Natural killer cell treated with Interleukin-12 subunit alpha and Interleukin-12 subunit beta and Interleukin-15 and Interleukin-18, amount 100 ng/mL, for 72 hours (primary cell): ENCODE data around the gene OSBPL6. TPM values are rescaled to one million over a fixed set of nuclear protein-coding genes. Genes with fewer than 3 reads are reported as not detected.

Source experiments
- ATAC-seq, 2 donors: fragments of 150-1000 bp; cut with Tn5 transposase in 1 of 2; sonication (Bioruptor Pico), chemical (Tn5 transposase) in 1 of 2; 2 replicates each; pipeline ENCODE4 v1.10.0; 2021
- DNase-seq: peaks from one replicate; pipeline ENCODE4 v3.0.0; 2022; ENCODE audit warnings: low spot score
- H3K27ac Mint-ChIP-seq, 2 donors: 1 replicate in 1 of 2; 2 replicates in 1 of 2; pipeline ENCODE4 v1.8.0; 2022; ENCODE audit warnings: mixed read lengths in 2 of 2, mild to moderate bottlenecking in 1 of 2, moderate library complexity in 1 of 2
- H3K27me3 Mint-ChIP-seq, 2 donors: 1 replicate in 1 of 2; 2 replicates in 1 of 2; pipeline ENCODE4 v1.8.0; 2022; ENCODE audit warnings: mixed read lengths in 2 of 2
- H3K36me3 Mint-ChIP-seq: one replicate; pipeline ENCODE4 v1.8.0; 2022; ENCODE audit warnings: mixed read lengths
- H3K4me1 Mint-ChIP-seq, 2 donors: 1 replicate in 1 of 2; 2 replicates in 1 of 2; pipeline ENCODE4 v1.8.0; 2022; ENCODE audit warnings: low read depth in 2 of 2, mixed read lengths in 2 of 2, mild to moderate bottlenecking in 1 of 2
- H3K4me3 Mint-ChIP-seq: one replicate; pipeline ENCODE4 v1.8.0; 2022; ENCODE audit warnings: mixed read lengths
- H3K9me3 Mint-ChIP-seq: 2 replicates; pipeline ENCODE4 v1.8.0; 2022; ENCODE audit warnings: mixed read lengths
- total RNA-seq, 2 donors: library from RNA; stranded (reverse); gene quantifications; one replicate each; pipeline ENCODE4 v1.2.3, GENCODE V29; 2022

Gene OSBPL6
- total RNA-seq, 2 donors from 2014 or later = 0.33 to 0.42 TPM

DNA sequence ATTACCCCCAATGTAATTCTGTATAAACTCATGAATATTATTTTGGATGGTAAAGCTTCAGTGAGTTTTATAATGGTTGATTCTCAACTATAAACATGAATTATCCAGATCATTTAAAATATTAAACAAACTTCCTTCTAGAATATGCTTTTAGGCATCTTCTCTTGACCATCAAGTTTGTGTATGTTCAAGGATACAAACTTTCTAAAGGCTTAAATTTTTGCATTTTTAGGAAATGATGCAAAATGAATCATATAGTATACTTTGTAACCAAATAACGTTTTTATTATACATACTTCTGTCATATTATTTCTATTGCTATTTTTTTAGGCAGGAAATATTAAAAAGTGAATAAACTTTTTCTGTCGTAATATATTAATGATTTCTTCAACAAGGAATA, 62.8 kb downstream of the OSBPL6 start:
- no peak for ATAC-seq
- H3K4me3 Mint-ChIP-seq = no peak overlapping the region
- no peaks in the 10 kb centered on the region for H3K9me3 Mint-ChIP-seq
- H3K36me3 Mint-ChIP-seq = no peaks in the 10 kb centered on the region
- no peak for DNase-seq
- no peaks in the 10 kb centered on the region for H3K4me1 Mint-ChIP-seq
- H3K27ac Mint-ChIP-seq = no peak overlapping the region
- H3K27me3 Mint-ChIP-seq = peaks cover 7% of the 10 kb centered on the region in 2 donors

- ATAC-seq (no peak), DNase-seq (no peak)
- Mint-ChIP-seq H3K9me3 (no peaks in the 10 kb centered on the region), H3K4me1 (no peaks in the 10 kb centered on the region), H3K27me3 (peaks cover 7% of the 10 kb centered on the region in 2 donors), H3K4me3 (no peak overlapping the region), H3K27ac (no peak overlapping the region), H3K36me3 (no peaks in the 10 kb centered on the region)
These were observed 64.6 kb downstream of the OSBPL6 start for GRCh38 chr2:178258916-178259315.

DNA sequence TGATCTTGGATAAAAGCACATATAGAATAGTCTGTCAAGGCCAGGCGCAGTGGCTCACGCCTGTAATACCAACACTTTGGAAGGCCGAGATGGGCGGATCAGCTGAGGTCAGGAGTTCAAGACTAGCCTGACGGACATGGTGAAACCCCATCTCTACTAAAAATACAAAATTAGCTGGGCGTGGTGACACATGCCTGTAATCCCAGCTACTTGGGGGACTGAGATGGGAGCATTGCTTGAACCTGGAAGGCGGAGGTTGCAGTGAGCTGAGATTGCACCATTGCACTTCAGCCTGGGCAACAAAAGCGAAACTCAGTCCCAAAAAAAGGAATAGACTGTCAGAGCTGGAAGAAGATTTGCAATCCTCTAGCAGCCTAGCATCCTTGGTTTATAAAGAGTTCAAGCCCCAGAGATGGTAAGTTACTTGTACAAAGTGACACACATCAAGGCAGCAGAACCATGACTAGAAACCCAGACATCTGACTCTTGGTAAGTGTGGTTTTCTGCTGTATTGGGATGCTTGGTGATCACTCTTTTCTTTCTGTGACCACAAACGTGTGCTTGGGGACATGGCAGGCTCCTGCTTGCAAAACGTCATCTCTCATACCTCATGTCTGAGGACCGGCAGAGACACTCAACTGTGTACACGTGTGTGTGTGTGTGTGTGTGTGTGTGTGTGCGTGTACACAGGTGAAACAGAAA, 69.0 kb downstream of the OSBPL6 start:
- no peak for DNase-seq
- H3K4me3 Mint-ChIP-seq = no peak overlapping the region
- no peak for ATAC-seq
- H3K9me3 Mint-ChIP-seq = no peaks in the 10 kb centered on the region
- H3K4me1 Mint-ChIP-seq = no peaks in the 10 kb centered on the region
- no peaks in the 10 kb centered on the region for H3K36me3 Mint-ChIP-seq
- H3K27me3 Mint-ChIP-seq = peaks cover 7% of the 10 kb centered on the region in 2 donors
- no peak overlapping the region for H3K27ac Mint-ChIP-seq

- Mint-ChIP-seq H3K9me3 (no peaks in the 10 kb centered on the region), H3K36me3 (no peaks in the 10 kb centered on the region), H3K27me3 (peaks cover 2 to 7% of the 10 kb centered on the region in 2 donors), H3K27ac (no peak overlapping the region), H3K4me1 (no peaks in the 10 kb centered on the region), H3K4me3 (no peak overlapping the region)
- DNase-seq (no peak), ATAC-seq (no peak)
These were observed 69.9 kb downstream of the OSBPL6 start for GRCh38 chr2:178264211-178264610.

DNA sequence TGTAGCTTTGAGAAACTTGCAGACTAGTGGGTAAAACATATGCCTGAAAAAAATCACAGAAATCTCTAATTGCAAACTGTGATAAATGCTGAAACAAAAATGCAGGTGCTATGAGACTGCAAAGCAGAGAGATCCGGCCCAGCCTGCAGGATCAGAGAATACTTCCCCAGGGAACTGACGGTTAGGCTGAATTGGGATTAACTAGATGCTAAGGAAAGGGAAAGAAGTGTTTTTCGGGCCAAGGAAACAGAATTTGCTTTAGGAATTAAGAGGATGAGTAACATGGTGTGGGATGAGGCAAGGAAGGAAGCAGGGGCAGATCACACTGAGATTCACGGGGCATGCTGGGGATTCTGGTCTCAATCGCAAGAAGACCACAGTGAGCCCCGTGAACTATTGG, 71.5 kb downstream of the OSBPL6 start:
- no peak overlapping the region for H3K27ac Mint-ChIP-seq
- H3K27me3 Mint-ChIP-seq = peaks cover 0 to 2% of the 10 kb centered on the region in 2 donors
- DNase-seq (no peak), ATAC-seq (no peak)
- no peak overlapping the region for H3K4me3 Mint-ChIP-seq
- H3K36me3 Mint-ChIP-seq = no peaks in the 10 kb centered on the region
- no peaks in the 10 kb centered on the region for H3K9me3 Mint-ChIP-seq
- H3K4me1 Mint-ChIP-seq = no peaks in the 10 kb centered on the region

GRCh38 chr2:178266445-178266844, 72.1 kb downstream of the OSBPL6 start:
- H3K36me3 Mint-ChIP-seq = no peaks in the 10 kb centered on the region
- ATAC-seq (no peak), DNase-seq (no peak)
- no peak overlapping the region for H3K4me3 Mint-ChIP-seq
- peaks cover 0 to 2% of the 10 kb centered on the region in 2 donors for H3K27me3 Mint-ChIP-seq
- H3K27ac Mint-ChIP-seq = no peak overlapping the region
- no peaks in the 10 kb centered on the region for H3K4me1 Mint-ChIP-seq
- no peaks in the 10 kb centered on the region for H3K9me3 Mint-ChIP-seq

- no peaks in the 10 kb centered on the region for H3K36me3 Mint-ChIP-seq
- H3K9me3 Mint-ChIP-seq = no peaks in the 10 kb centered on the region
These were observed 73.3 kb downstream of the OSBPL6 start for GRCh38 chr2:178267660-178268059.

GRCh38 chr2:178268435-178268834, 74.1 kb downstream of the OSBPL6 start:
- Mint-ChIP-seq H3K27ac (no peak overlapping the region), H3K27me3 (peaks cover 6 to 11% of the 10 kb centered on the region in 2 donors), H3K36me3 (no peaks in the 10 kb centered on the region), H3K9me3 (no peaks in the 10 kb centered on the region), H3K4me1 (no peaks in the 10 kb centered on the region), H3K4me3 (no peak overlapping the region)
- no peak for ATAC-seq
- no peak for DNase-seq

More at GRCh38 chr2:178267660-178268059, 73.3 kb downstream of the OSBPL6 start:
- Mint-ChIP-seq H3K4me3 (no peak overlapping the region), H3K27me3 (peaks cover 2 to 6% of the 10 kb centered on the region in 2 donors), H3K4me1 (no peaks in the 10 kb centered on the region), H3K27ac (no peak overlapping the region)
- ATAC-seq (no peak), DNase-seq (no peak)

DNA sequence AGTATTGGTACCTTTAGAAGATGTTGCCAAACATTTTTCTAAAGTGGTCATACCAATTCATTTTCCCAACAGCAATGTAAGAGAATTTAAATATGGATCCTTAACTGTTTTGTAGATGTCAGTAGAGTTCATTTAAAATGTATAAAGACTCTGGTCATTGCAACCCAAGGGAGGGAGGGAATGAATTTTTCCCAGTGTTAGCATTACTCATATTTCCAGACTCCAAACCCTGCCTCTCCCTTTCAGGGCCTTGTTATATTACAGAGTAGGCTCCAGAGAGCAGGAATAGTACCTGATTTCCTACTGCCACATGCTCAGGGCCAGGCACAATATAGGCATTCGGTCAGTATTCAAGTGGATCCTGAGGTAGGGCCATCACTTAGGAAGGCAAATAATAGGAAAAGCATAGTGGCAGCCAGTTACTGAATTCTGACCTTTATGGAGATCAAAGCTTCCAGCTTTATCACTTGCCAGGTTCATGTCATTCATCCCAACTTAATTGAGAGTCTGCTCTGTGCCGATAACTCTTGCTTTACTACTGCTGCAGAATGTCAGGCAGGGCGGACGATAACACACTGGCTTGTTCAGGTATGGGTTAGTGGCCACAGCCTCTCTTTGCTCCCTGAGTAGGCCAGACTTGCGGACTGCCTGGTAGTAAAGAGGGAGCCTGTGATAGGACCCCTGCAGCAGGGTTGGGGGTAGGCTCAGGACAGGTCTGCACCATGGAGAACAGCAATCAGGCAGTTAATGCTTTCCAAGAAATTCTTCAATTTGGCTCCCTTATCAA, 75.3 kb downstream of the OSBPL6 start:
- DNase-seq (no peak), ATAC-seq (no peak)
- Mint-ChIP-seq H3K36me3 (no peaks in the 10 kb centered on the region), H3K9me3 (no peaks in the 10 kb centered on the region), H3K4me3 (no peak overlapping the region), H3K4me1 (no peaks in the 10 kb centered on the region), H3K27me3 (peaks cover 6 to 12% of the 10 kb centered on the region in 2 donors), H3K27ac (no peak overlapping the region)

DNA sequence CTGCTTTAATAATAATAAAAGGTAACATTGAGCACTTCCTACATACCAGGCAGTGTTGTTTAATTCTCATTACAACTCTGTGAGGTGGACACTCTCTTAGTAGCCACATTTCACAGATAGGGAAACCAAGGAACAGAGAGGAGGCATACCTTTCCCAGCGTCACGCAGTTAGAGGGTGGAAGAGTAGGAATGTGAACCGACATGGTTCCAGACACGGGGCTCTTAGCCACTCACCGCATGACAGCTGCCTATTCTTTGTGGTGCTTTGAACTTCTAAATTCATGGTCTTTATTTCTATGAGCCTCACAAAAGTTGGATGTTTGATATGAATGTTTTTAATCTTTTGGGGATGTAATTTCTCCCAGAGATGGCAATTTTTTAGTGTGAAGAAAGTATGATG, 76.0 kb downstream of the OSBPL6 start:
- ATAC-seq (no peak), DNase-seq (no peak)
- no peaks in the 10 kb centered on the region for H3K36me3 Mint-ChIP-seq
- no peaks in the 10 kb centered on the region for H3K9me3 Mint-ChIP-seq
- no peak overlapping the region for H3K4me3 Mint-ChIP-seq
- H3K27ac Mint-ChIP-seq = no peak overlapping the region
- H3K4me1 Mint-ChIP-seq = no peaks in the 10 kb centered on the region
- peaks cover 8 to 19% of the 10 kb centered on the region in 2 donors for H3K27me3 Mint-ChIP-seq

GRCh38 chr2:178271094-178271493, 76.8 kb downstream of the OSBPL6 start:
- ATAC-seq (no peak), DNase-seq (no peak)
- no peaks in the 10 kb centered on the region for H3K9me3 Mint-ChIP-seq
- H3K4me1 Mint-ChIP-seq = no peaks in the 10 kb centered on the region
- H3K27ac Mint-ChIP-seq = no peak overlapping the region
- H3K4me3 Mint-ChIP-seq = no peak overlapping the region
- H3K36me3 Mint-ChIP-seq = no peaks in the 10 kb centered on the region
- H3K27me3 Mint-ChIP-seq = peaks cover 8 to 23% of the 10 kb centered on the region in 2 donors

- Mint-ChIP-seq H3K27ac (no peak overlapping the region), H3K4me1 (no peaks in the 10 kb centered on the region), H3K27me3 (peaks cover 8 to 28% of the 10 kb centered on the region in 2 donors), H3K9me3 (no peaks in the 10 kb centered on the region), H3K36me3 (no peaks in the 10 kb centered on the region), H3K4me3 (no peak overlapping the region)
- ATAC-seq (no peak), DNase-seq (no peak)
These were observed 77.5 kb downstream of the OSBPL6 start for GRCh38 chr2:178271629-178272333.

DNA sequence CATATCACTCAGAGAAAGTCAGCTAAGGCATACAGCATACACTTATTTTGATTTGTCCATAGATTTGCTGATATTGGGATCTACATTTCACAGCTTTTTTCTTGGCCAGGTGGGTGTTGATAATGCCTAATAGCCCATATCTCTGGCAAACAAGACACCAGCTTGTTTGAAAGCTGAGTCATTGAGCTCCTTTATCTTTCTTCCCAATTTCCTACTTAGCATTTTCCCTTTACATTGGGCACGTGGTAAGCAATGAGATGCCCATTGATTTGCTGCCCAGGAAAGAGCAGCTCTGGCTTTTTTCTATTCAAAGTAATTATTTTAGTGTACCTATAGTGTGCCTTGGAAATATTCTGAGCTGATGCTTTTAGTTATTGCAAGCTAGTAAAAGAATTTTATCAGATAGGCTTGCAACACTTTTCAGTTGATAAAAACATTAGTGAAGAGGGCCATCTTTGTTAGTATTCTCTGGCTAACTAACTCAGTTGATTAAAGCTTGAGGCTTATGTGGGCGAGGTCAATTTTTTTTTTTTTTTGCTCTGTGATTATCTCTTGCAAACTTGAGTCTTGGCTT, 79.6 kb downstream of the OSBPL6 start:
- H3K4me1 Mint-ChIP-seq = no peaks in the 10 kb centered on the region
- DNase-seq = no peak
- H3K4me3 Mint-ChIP-seq = no peak overlapping the region
- H3K9me3 Mint-ChIP-seq = no peaks in the 10 kb centered on the region
- no peak overlapping the region for H3K27ac Mint-ChIP-seq
- no peak for ATAC-seq
- peaks cover 14 to 40% of the 10 kb centered on the region in 2 donors for H3K27me3 Mint-ChIP-seq
- H3K36me3 Mint-ChIP-seq = no peaks in the 10 kb centered on the region

- Mint-ChIP-seq H3K4me1 (no peaks in the 10 kb centered on the region), H3K27ac (no peak overlapping the region)
- no peak for ATAC-seq
These were observed 81.3 kb downstream of the OSBPL6 start for GRCh38 chr2:178275600-178275999.

More at GRCh38 chr2:178275600-178275999, 81.3 kb downstream of the OSBPL6 start:
- peaks cover 14 to 40% of the 10 kb centered on the region in 2 donors for H3K27me3 Mint-ChIP-seq
- H3K9me3 Mint-ChIP-seq = no peaks in the 10 kb centered on the region
- H3K36me3 Mint-ChIP-seq = no peaks in the 10 kb centered on the region
- H3K4me3 Mint-ChIP-seq = no peak overlapping the region
- DNase-seq = no peak
